Subcutaneous adipose tissue (tissue), 4 donors: ENCODE data around the gene OLFML2A. TPM values are rescaled to one million over a fixed set of nuclear protein-coding genes. Genes with fewer than 3 reads are reported as not detected.

Experiments
- total RNA-seq, 4 donors: library from RNA; depleted of rRNA; stranded (reverse); fragments of >200 nt; gene quantifications; one replicate each; pipeline ENCODE4 v1.1.0, GENCODE V29; 2016
- TF ChIP-seq, protein P1 (sequence below): fragments of 450-650 bp; IDR thresholded peaks from one replicate; pipeline ENCODE4 v1.5.1; 2016; ENCODE audit warnings: low read depth, mild to moderate bottlenecking, control low read depth, antibody characterized with exemption, moderate library complexity

The OLFML2A gene
- total RNA-seq, 4 donors from 2014 or later, result 6.7 to 38.2 (median 12.5) TPM

- TF ChIP-seq, protein P1, sequence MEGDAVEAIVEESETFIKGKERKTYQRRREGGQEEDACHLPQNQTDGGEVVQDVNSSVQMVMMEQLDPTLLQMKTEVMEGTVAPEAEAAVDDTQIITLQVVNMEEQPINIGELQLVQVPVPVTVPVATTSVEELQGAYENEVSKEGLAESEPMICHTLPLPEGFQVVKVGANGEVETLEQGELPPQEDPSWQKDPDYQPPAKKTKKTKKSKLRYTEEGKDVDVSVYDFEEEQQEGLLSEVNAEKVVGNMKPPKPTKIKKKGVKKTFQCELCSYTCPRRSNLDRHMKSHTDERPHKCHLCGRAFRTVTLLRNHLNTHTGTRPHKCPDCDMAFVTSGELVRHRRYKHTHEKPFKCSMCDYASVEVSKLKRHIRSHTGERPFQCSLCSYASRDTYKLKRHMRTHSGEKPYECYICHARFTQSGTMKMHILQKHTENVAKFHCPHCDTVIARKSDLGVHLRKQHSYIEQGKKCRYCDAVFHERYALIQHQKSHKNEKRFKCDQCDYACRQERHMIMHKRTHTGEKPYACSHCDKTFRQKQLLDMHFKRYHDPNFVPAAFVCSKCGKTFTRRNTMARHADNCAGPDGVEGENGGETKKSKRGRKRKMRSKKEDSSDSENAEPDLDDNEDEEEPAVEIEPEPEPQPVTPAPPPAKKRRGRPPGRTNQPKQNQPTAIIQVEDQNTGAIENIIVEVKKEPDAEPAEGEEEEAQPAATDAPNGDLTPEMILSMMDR, result no peak
These were observed 79.2 kb downstream of the OLFML2A start for GRCh38 chr9:124855944-124856765.

DNA sequence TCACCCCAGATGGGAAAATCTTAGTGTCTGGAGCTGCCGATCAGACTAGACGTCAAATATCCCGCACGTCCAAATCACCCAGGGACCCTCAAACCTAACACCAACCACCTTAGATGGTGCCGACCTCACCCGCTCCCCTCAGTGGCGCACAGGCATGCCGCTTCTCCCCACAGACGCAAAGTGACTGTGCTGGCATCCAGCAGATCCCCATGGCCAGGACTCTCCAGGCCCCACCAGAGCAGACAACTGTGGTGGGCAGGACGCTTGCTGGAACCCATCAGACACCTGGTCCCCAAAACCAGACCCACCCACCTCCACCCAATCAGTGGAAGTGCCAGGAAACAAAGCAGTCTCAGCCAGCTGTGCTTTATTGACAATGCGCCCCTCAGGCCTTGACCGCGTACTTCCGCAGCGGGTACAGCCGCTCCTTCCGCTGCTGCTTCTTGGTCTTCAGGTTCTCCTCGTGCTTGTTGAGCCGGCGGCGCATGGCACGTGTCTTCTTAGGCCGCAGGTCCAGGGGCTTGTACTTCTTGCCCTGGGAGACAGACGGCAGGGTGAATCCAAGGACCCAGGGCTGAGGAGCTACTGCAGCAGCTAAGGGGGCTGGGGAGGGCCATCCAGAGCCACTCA is 80.7 kb downstream of the OLFML2A start:
- TF ChIP-seq, protein P1, result no peak

DNA sequence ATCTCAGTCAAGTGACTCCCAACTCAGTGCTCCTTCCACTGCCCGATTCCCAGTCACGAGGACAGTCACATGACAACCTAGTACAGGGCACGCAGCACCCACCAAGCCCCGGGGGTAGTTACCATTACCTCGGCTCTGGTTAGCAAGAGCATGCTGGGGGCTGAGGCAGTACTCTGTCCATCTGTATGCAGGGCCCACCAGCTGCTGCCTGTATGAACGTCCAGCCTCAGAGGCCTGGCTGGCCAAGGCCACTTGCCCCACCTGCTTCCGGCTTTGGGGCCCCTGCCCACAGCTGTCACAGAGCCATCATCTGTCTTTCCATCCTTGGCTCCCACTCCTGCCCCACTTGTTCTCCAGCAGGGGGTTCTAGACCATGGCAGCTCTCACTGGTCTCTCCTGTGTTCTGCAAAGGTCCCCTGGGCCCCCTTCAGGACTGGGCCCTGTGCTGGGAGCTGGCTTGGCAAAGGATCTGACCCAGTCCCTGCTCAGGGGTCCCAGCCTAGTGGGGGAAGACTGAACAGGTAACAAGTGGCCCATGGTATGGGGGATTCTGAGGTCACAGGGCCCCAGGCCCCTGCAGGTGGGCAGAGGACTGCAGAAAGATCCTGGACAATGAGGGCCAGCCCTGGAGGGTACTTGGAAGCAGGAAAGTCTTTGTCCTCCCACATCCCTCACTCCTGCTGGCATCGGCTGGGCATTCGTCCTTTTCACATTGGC is 81.6 kb downstream of the OLFML2A start:
- TF ChIP-seq, protein P1, result no peak

DNA sequence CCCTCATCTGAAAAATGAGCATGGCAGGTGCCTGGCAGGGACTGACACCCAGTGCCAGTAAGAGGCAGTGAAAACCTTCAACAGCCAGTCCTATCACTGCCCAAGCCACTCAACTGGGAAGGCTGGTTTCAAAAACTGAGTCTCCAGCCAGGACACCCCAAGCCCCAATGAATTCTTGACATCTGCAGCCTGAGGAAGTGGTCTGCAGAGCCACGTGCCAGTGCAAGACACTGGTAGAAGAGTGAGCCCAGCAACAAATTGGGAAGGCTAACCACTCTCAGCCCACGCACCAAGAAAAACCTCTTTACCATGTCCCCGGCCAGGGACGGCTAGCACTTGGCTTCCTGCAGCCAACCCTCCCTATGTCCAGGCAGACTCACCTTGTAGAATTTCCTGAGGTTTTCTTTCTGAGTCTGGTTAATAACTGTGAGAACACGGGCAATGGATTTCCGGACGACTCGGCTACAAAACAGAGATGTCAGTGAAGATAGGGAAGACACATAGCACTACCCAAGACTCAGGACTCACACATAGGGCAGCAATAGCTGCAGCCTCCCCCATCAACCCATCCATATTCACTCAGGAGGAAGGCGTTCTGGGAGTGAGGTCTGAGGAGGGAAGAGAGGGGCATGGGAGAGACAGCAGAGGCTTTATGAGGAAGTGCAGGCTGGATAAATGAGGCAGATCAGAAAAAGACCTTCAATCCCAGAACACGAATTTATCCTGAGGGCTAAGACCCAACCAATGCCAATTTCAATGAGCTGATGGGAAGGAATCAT is 83.1 kb downstream of the OLFML2A start:
- TF ChIP-seq, protein P1, result no peak

GRCh38 chr9:124860582-124861341 is 83.8 kb downstream of the OLFML2A start:
- TF ChIP-seq, protein P1, result no peak

- TF ChIP-seq, protein P1, result no peak
These were observed 84.7 kb downstream of the OLFML2A start, which contains the start of the genes ARPC5L and RPL35 for GRCh38 chr9:124861342-124862229. Gene ARPC5L, plus strand, starts transcription at chr9:124862130. Its CDS starts 7,161 bp downstream, at chr9:124869291. Gene RPL35, minus strand, starts transcription at chr9:124861957. Its CDS starts 45 bp downstream, at chr9:124861912.
